ENCODE measurements around the gene SIRPA.

Gene SIRPA

DNA sequence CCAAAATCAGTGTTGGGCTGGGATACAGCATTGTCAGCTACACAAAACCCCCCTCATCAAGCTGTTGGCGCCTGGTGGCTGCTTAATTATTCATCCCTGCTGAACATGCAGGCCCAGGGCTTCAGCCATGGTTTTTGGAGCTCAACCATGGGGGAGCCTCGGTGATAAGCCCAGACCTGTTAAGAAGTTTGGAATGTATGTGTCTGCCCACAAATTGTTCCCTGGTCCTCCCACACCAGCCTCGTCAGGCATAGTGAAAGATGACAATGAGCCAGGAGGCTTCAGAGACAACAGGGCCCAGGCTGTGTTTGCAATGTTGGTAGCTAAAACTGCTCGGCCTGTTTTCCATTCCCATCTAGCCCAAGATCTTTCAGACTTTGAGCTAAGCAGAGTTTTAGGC, 34.8 kb upstream of the SIRPA start:
- no peak overlapping the region for H3K4me3 ChIP-seq (ENCODE audit: low read depth, low read length)
- DNase-seq (ENCODE audit: low read depth), result peak; percentile 28
- no peak for TF ChIP-seq CTCF (conservative IDR thresholded peaks at IDR 0.05; ENCODE audit: low read depth, low read length)

- peak; percentile 64 for DNase-seq (ENCODE audit: low read depth)
- no peak for TF ChIP-seq CTCF (conservative IDR thresholded peaks at IDR 0.05; ENCODE audit: low read depth, low read length)
- H3K4me3 ChIP-seq (ENCODE audit: low read depth, low read length), result no peak overlapping the region
These were observed 33.7 kb upstream of the SIRPA start for GRCh38 chr20:1861347-1861976.

DNA sequence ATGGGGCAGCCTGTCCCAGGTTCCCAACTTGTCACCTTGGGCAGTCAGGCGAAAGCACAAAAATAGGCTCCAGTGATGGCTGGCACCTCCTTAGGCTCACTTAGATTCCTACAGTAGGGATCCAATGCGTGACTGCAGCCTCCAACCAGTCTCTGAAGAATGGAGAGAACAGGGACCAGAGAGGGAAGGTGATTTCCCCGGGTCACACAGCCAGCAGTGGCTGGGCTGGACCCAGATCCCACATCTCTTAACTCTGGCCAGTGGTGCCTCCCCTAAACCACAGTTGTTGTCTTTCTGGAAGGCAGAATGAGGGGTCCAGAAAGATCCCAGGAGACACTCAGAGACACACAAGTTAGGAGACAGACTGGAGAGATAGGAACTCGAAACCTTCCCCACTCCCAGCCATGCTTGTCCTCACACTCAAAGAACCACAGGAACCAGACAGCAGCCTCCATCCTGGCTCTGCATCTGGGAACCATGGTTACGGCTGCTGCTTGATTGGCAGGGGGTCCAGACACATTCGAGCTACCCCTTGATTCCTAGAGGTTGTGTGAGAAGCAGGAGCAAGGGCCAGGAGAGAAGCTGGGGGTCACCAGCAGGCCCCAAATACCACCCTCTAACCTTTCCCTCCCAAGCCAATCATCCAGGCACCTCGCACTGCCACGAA, 33.1 kb upstream of the SIRPA start:
- no peak for TF ChIP-seq CTCF (conservative IDR thresholded peaks at IDR 0.05; ENCODE audit: low read depth, low read length)
- no peak overlapping the region for H3K4me3 ChIP-seq (ENCODE audit: low read depth, low read length)
- no peak for DNase-seq (ENCODE audit: low read depth)

DNA sequence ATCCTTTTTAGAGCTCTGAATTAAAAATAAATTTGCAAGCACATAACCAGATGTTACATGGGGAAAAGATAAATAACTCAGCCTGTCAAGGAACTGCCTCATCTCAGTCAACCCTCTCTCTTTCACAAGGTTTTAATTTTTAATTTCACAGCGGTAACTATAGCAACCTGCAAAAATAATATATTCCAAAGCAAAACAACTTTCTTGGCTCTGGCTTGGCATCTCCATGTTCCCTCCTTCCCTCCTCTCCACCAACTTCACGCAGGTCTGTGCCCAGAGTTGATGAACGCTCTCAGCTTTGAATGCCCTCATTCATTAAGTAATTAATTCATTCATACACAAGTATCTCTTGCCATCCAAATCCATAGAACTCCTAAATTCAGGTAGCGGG, 32.5 kb upstream of the SIRPA start:
- H3K4me3 ChIP-seq (ENCODE audit: low read depth, low read length), result no peak overlapping the region
- no peak for TF ChIP-seq CTCF (conservative IDR thresholded peaks at IDR 0.05; ENCODE audit: low read depth, low read length)
- no peak for DNase-seq (ENCODE audit: low read depth)

DNA sequence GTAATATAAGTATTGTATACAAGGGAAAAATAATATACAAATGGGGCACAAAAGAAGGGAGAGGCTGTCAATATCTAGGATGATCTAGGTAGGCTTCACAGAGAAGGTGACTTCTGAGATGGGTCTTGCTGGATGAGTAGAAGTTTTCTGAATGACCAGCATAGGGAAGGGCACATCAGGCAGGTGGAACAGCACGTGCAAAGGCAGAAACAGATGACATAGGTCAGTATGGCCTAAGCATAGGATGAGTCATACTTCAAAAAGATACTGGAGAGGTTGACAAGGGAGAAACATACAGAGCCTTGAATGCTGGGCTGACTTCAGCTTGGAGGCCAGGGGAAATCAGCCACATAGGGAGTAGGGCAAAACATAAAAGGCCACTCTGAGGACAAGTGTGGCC, 31.9 kb upstream of the SIRPA start:
- no peak for TF ChIP-seq CTCF (conservative IDR thresholded peaks at IDR 0.05; ENCODE audit: low read depth, low read length)
- H3K4me3 ChIP-seq (ENCODE audit: low read depth, low read length), result no peak overlapping the region
- peak; percentile 13 for DNase-seq (ENCODE audit: low read depth)

DNA sequence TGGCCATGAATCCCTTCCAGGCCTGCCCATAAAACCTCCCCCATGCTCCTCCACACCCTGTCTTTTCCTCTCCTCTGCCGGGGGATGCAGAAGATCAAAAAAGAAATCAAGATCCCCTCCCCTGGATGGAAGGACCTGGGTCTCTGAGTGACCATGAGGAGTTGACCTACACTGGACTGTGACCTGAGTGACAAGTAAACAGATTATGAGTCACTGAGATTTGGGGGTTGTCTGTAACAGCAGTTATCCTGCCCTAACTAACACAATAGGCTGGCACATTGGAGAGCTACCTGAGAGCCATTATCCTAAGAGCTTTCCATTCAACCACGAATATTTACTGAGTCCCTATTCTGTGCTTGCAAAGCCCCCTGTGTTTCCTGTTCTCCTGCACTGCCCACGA, 28.4 kb upstream of the SIRPA start:
- no peak overlapping the region for H3K4me3 ChIP-seq (ENCODE audit: low read depth, low read length)
- no peak for TF ChIP-seq CTCF (conservative IDR thresholded peaks at IDR 0.05; ENCODE audit: low read depth, low read length)
- DNase-seq (ENCODE audit: low read depth), result no peak

All from choroid plexus epithelial cell (primary cell).